GM21423 (cell line): ENCODE measurements around the gene PSD4.

Experiments
- ATAC-seq: cut with Tn5 transposase; IDR thresholded peaks from one replicate; pipeline ENCODE4 v1.9.1; 2021; ENCODE audit warnings: mild to moderate bottlenecking, moderate library complexity; ENCODE audit not compliant: unreplicated experiment

Gene PSD4

GRCh38 chr2:113235347-113236226, 61.8 kb downstream of the PSD4 start:
- peak; percentile 77 for ATAC-seq

- no peak for ATAC-seq
Observed at GRCh38 chr2:113236367-113237159, 62.8 kb downstream of the PSD4 start.

GRCh38 chr2:113237604-113238160, 63.9 kb downstream of the PSD4 start:
- ATAC-seq: no peak

- ATAC-seq: no peak
Observed at GRCh38 chr2:113238871-113239839, 65.4 kb downstream of the PSD4 start.

GRCh38 chr2:113240150-113240914, 66.6 kb downstream of the PSD4 start:
- no peak for ATAC-seq

- ATAC-seq: no peak
Observed at GRCh38 chr2:113240915-113241911, 67.4 kb downstream of the PSD4 start.

GRCh38 chr2:113242327-113242726, 68.6 kb downstream of the PSD4 start:
- ATAC-seq: no peak

GRCh38 chr2:113245276-113245711, 71.5 kb downstream of the PSD4 start:
- ATAC-seq: no peak

GRCh38 chr2:113246606-113247005, 72.8 kb downstream of the PSD4 start:
- ATAC-seq: no peak

- ATAC-seq: no peak
Observed at GRCh38 chr2:113248997-113249770, 75.4 kb downstream of the PSD4 start.

- ATAC-seq: no peak
Observed at GRCh38 chr2:113251118-113251517, 77.3 kb downstream of the PSD4 start.

- no peak for ATAC-seq
Observed at GRCh38 chr2:113252047-113252590, 78.3 kb downstream of the PSD4 start.

GRCh38 chr2:113253453-113253852, 79.7 kb downstream of the PSD4 start:
- no peak for ATAC-seq

- no peak for ATAC-seq
Observed at GRCh38 chr2:113255140-113256070, 81.6 kb downstream of the PSD4 start.

- no peak for ATAC-seq
Observed at GRCh38 chr2:113257516-113258264, 83.9 kb downstream of the PSD4 start.
